ENCODE measurements around the gene GNA14. TPM values are rescaled to one million over a fixed set of nuclear protein-coding genes. Genes with fewer than 3 reads are reported as not detected.

GNA14 gene
- polyA plus RNA-seq, 3 donors: 0.83 to 3.9 (median 3.0) TPM

DNA sequence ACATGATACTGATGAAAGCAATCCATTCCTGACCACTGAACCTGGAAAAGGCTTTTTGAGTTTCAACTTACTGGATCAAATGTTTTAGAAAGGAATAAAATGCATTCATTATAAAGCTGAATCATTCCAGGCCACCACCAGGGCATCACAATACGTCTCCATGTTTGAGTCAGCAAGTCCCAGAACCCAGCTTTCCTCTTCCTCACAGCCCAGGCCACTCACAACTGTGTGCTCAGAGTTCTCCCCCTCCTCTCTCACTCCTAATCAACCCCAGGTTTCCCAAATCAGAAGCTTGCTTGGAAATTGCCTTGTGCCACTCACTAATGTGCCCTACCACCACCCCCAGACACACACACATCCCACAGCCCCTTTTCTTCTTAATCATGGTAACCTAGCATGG lies 91.7 kb downstream of the GNA14 start:
- H3K27ac ChIP-seq (ENCODE audit: low read depth, low read length): no peak overlapping the region
- WGBS, 3 donors: 51 to 100% (median 81%) methylated on average over 1 of the region's 1 CpG

DNA sequence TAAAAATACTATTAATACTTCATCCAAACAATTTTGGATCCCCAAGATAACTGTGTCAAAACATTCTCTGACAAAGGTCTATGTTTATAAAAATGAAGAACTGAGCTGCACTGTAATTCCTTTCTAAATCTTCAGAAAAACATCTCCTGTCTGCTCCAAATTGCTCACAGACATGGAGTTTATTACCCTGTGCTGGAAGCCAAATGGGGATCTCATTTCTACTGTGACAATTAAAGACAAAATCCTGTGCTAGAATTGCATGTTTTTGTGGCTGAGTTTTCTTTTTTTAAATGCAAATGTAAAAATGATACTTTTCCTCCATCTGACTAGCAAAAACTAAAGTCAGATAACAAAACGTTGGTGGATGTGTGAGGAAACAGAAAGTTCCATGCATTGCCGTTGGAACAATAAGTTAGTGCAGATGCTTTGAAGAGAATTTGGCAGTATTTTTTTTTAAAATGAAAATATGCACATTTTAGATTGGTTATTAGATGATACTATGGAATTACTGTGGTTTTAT lies 93.5 kb downstream of the GNA14 start:
- H3K27ac ChIP-seq (ENCODE audit: low read depth, low read length): no peak overlapping the region
- WGBS, 3 donors: 36 to 59% (median 46%) methylated on average over 2 of the region's 2 CpGs

DNA sequence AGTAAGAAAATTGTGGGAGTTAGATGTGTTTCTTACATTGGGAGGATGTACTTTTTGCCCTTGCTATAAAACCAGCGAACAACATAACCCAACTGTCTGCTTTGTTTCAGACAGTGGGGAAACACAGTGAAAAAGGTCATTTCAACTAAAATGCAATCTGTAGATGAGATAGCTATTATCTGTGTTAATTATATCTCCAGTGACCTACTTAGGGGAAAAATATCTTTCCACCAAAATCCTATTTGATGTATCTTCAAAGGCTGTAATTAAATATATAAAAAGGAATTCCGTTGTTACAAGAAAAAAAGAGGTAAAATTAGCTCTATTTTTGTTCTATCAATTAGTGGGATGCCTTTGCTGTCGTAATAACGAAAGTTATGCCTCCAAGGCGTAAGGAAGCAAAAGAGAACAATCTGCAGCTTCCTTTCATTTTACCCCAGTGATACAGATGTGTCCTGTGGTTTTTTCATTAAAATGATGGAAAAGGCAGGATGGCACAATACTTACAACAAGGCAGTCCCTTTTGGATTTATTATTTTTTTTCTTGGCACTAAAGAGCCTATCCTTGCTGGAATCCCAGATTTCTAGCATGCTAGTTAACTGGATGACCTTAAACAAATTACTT lies 100.9 kb downstream of the GNA14 start:
- 74 to 87% (median 79%) methylated on average over 5 of the region's 5 CpGs for WGBS, 3 donors
- H3K27ac ChIP-seq (ENCODE audit: low read depth, low read length): no peak overlapping the region

DNA sequence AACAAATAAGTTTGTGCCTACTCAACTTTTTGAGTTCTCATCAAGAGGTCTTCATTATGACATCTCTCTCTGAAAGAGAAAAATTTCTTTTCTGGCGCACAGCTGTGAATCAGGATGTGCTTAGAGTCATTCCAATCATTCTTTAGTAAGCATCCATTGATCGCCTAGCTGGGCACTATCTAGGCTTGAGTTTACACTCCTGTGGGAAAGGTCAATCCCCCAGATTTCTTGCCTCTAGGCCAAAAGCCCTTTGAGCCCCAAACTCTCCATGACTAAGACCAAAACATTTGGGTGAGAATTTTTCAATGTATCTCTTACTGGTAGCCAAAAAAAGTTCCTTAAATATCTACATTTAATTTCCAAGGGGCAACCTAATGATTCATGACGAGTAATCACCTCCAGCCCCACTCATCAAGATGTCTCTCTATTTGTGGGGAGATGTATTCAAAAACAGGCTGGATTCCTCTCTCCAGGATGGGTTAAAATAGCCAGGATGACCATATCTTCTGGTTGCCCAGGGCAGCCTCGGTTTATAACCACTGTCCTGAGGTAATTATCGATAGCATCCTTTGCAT lies 101.7 kb downstream of the GNA14 start:
- WGBS, 3 donors: 85 to 91% (median 86%) methylated on average over 5 of the region's 5 CpGs
- H3K27ac ChIP-seq (ENCODE audit: low read depth, low read length): no peak overlapping the region

DNA sequence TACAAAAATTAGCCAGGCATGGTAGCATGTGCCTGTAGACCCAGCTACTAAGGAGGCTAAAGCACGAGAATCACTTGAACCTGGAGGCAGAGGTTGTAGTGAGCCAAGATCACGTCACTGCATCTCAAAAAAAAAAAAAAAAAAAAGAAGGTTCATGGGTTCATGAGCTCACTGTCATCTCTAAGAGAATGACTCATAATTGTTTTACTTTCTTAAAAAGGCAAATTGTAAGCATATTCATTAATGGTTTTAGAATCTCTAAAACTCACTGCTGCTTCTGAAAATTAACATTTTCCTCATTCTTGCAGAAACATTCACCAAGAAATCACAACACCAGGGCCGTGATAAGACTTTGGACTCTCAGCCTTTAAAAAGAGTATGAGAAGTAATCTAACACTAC lies 103.6 kb downstream of the GNA14 start:
- WGBS, 3 donors: 68 to 79% (median 76%) methylated on average over 3 of the region's 3 CpGs

DNA sequence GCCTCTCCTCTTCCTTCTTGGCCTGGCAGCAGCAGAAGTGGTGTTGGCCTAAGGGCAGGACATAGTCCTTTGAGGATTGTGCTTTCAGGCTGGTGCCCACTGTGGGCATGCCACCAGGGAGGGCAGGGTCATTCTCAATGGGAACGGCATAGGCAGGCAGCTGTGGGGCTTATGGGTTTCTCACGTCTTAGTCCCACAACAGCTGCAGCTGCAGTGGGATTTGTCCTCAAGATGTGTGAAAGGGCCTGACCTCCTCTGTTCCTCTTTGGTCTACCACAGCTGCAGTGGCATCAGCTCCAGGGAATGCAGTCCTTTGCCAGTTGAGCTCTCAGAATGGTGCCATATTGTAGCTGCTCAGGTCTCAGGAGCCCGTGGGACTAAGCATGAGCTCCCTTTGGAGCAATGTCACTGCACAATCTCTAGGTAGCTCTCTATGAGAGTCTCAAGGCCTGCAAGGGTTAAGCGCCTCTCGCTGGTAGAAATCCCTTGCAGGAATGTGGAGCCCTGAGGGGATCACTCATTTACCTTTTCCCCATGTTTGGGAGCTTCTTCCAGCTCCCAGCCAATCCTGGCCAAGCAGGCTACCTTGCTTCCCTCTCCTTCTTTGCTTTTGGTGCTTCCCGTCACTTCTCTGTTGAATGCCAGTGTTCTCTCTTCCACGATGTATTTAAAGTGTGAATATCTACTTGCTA lies 104.8 kb downstream of the GNA14 start:
- H3K27ac ChIP-seq (ENCODE audit: low read depth, low read length): no peak overlapping the region
- 76 to 84% (median 82%) methylated on average over 7 of the region's 7 CpGs for WGBS, 3 donors

More for the DNA sequence above, 103.6 kb downstream of the GNA14 start:
- no peak overlapping the region for H3K27ac ChIP-seq (ENCODE audit: low read depth, low read length)

DNA sequence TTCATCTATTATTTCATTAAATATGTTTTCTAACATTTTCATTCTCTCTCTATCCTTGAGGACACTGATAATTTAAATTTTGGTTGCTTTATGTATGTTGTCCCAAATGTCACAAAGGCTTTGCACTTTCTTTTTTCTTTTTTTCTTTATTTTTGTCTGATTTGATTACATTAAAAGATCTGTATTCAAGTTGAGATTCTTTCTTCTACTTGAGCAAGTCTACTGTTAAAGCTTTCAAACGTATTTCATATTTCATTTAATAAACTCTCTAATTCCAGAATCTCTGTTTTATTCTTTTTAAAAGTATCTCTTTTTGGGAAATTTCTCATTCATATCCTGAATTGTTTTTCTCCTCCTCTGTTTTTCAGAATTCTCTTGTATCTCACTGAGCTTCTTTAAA lies 106.5 kb downstream of the GNA14 start:
- H3K27ac ChIP-seq (ENCODE audit: low read depth, low read length): no peak overlapping the region
- 45 to 89% (median 88%) methylated on average over 1 of the region's 1 CpG for WGBS, 3 donors

DNA sequence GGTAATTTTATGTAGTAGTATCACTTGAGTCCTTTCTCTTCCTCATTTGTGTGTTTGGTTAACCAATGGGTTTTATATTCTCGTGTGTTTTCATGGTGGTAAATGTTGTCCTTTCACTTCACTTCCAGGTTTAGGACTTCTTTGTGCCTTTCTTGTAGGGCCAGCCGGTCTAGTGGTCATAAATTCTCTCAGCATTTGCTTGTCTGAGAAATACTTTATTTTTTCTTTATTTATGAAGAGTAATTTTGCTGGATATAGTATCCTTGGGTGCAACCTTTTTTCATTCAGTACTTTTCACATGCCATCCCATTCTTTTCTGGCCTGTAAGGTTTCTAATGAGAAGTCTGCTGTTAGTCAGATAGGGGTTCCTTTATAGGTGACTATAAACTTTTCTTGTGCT lies 107.1 kb downstream of the GNA14 start:
- no peak overlapping the region for H3K27ac ChIP-seq (ENCODE audit: low read depth, low read length)
- 86 to 96% (median 91%) methylated on average over 2 of the region's 2 CpGs for WGBS, 3 donors

DNA sequence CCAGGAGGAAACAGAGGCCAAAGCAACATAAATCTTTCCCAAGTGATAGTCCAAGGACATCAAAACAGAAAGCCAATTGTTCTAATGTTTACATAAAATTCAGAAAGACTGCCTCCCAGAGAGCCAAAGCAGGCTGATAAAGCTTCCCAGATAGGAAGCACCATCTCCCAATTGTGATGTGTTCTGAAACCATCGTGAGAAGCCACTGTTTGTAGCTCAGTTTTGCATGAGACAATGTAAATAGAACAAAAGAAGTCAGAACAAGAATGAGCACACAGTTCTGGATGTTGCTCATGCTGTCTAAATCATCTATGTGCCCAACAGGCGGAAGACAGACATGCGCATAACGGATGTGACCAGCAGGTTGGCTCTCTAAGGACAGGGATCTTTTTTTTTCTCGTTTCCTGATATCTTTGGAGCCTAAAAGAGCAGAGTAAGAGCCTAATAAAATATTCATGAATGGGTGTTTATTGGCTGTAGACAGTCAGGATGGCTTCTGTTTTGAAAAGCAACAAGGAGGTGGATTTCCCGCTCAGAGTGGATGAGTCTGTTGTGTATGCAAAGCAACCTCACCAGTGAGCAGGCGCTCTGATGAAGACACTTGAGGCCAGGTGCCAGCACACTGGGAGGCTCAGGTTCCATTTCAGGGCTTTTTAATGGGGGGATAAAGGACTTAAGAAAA lies 113.6 kb downstream of the GNA14 start:
- 77 to 83% (median 82%) methylated on average over 7 of the region's 7 CpGs for WGBS, 3 donors
- H3K27ac ChIP-seq (ENCODE audit: low read depth, low read length): no peak overlapping the region

DNA sequence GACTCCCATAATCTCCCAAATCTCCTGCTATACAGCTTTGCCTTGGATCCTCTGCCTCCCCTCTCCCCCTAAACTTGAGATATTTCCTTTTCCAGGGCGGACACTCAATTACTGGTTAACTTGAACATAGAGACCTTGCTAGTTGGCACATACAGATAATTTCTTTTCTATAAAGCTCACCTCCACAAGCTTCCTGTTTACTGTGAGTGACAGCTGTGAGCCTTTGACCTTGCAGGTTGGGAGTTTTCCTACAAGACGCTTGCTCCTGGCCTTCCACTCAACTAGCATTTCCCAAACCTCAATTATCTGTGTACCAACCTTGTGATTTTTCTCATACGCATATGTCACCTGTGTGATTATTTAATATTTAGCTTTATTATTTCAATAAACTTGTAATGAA lies 114.5 kb downstream of the GNA14 start:
- 47 to 89% (median 89%) methylated on average over 3 of the region's 3 CpGs for WGBS, 3 donors
- no peak overlapping the region for H3K27ac ChIP-seq (ENCODE audit: low read depth, low read length)

DNA sequence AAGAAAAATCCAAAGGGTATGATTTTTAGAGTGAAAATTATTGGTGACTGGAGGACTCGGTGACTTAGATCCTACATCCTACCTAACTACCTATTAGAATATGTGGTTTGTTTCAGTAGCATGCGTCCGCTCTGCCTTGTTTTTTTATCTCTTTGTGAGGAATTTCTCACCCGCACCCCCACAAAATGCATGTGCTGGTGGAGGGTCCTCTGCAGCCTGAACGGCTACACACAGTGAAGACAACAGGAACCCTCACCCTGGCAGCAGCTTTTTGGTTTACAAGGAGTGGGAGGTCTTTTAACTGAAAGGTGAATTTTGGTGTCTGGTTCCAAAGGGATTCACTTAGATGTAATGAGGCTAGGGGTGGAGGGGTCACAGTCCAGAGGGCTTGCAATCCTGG lies 115.5 kb downstream of the GNA14 start:
- 91 to 92% (median 92%) methylated on average over 5 of the region's 5 CpGs for WGBS, 3 donors
- no peak overlapping the region for H3K27ac ChIP-seq (ENCODE audit: low read depth, low read length)

DNA sequence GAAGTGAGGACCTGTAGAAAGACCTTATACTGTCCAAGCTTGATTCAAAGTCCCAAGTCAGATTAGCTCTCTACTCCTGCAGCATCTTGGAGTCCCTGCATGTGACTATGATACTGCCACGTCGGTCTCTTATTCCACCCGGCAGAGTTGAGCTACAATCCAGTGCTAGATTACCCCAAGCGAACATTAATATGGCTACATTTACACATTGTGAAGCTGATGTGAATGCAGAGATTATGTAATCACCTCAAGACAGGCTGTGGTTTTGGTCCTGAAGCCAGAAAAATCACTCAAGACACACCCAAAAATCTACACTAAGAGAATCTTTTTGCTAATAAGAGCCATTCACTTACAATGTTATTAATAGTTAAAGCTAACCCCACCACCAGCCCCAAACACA lies 116.7 kb downstream of the GNA14 start:
- 60 to 98% (median 85%) methylated on average over 4 of the region's 4 CpGs for WGBS, 3 donors
- no peak overlapping the region for H3K27ac ChIP-seq (ENCODE audit: low read depth, low read length)

DNA sequence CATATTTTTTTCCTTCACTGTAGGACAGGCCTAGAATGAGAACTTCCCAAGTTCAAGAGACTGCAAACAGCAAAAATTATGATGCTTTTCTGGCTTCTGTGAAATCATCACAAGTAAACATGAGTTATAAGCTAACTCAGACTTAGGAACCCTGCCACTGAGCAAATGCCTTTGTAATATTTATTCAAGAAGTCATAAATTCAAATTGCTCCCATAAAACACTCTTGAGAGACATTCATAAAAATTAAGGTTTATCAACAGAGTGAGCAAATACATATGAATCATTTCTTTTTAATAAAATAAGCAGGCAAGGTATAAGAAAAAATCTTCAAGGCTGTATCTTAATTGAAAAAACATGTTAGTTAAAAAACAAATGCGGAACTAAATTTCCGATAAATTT lies 124.2 kb downstream of the GNA14 start:
- no peak overlapping the region for H3K27ac ChIP-seq (ENCODE audit: low read depth, low read length)
- WGBS, 3 donors: 63 to 76% (median 66%) methylated on average over 2 of the region's 2 CpGs

DNA sequence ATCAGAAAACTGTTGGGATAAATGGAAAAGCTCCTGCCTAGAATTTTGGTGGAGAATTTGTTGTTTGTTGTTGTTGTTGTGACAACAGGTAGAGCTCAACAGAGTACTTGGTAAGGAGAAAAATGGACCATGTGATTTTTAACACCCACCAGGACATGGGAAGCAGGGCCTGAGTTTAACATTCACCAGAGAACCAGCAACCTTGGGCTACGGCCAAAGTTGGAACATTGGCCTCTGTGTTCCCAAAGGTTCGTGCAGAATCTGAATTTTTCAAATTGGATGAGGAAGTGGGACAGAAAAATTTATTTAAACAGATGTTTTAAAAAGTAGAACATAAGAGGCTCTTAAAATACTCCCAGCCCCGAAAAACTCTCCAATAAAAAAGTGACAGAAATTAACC lies 127.0 kb downstream of the GNA14 start:
- H3K27ac ChIP-seq (ENCODE audit: low read depth, low read length): no peak overlapping the region
- 40 to 64% (median 52%) methylated on average over 3 of the region's 3 CpGs for WGBS, 3 donors

DNA sequence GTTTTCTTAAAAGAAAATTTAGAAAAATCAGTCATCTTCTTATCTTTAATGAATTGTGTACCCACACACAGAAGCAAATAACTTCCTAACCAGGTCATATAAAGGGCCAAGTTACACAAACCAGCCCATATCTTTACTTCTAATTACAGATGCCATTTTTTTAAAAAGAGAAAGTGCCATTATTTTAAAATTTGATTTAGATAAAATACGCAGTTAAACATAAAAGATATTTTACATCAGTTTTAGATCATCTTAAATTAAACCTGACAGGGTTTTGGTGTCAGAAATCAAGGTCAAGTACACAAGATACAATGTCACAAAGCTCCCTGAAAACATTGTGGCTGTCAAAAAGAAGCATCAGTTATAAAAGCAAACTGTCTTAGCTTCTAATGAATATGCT lies 129.4 kb downstream of the GNA14 start:
- 30 to 91% (median 79%) methylated on average over 1 of the region's 1 CpG for WGBS, 3 donors
- H3K27ac ChIP-seq (ENCODE audit: low read depth, low read length): no peak overlapping the region

DNA sequence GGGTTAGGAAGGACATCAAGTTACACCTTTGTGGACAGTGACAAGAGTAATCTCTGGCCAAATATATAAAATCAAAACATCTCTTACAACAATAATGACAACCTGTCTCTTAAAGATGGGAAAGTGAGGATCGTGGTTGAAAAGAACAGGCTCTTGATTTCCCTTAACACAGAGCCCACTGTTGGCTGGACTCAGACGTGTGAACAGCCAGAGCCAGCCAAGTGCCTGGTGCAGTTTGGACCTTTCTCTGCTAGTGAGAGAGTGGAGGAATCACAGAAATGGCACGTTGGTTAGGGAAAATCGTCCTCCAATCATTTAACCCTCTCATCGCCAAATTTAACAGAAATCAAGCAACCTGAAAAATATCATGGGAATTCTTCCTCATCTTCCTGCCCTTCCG lies 131.3 kb downstream of the GNA14 start:
- H3K27ac ChIP-seq (ENCODE audit: low read depth, low read length): no peak overlapping the region
- 62 to 72% (median 68%) methylated on average over 6 of the region's 6 CpGs for WGBS, 3 donors

DNA sequence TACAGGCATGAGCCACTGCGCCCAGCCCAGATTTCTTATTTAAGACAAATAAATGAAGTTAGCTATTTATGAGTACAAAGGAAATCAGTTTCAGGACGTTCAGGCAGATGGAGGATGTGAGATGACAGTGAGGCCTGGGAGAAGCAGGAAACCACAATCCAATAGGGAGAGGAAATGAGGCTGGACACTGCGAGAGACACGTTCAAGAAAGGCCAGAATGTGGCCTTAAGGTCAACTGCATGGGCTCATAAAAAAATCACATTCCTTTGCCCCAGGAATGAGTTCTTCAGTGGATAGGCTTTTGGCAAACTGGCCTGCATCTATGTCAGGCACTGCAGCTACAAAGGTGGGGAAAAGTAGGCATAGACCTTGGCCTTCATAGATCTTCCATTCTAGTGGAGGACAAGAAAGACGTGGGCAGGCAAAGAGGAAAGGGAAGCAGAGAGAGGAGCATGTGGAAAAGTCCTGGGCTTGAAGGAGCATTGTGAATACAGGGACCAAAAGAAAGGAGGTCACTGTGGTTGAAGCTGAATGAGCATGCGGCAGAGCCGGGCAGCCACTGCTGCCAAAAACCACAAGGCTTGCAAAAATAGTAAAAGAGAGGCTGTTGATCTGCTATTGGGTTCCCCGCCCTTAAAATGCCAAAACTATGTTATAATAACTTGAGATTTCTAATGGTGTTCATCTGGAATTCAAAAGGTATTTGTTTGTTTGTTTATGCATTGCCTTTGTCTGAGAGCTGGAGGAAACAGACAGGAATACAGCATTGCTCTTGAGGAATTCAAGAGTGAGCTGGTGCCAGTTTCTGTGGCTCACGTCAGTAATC lies 133.0 kb downstream of the GNA14 start:
- 27 to 74% (median 35%) methylated on average over 9 of the region's 9 CpGs for WGBS, 3 donors
- peak overlapping the region; percentile 38 for H3K27ac ChIP-seq (ENCODE audit: low read depth, low read length)

DNA sequence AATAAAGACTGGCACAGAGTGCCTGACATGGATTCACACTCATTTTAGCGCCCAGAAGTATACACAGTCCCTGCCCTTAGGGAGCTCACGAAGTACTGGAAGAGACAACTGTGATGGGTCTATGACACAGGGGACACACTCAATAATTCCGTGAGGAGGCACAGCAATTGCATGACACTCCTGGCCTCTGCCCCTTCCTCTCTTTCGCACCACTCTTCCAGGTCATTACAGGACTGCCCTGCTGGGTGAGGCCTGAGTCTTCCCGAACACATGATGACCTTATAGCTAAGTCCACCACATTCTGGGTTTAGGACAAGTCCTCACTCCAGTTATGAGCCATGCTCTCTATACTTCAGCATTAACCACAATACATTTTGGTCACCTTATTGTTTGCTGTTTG lies 134.7 kb downstream of the GNA14 start:
- 84 to 93% (median 90%) methylated on average over 5 of the region's 5 CpGs for WGBS, 3 donors

More for the DNA sequence above, 134.7 kb downstream of the GNA14 start:
- H3K27ac ChIP-seq (ENCODE audit: low read depth, low read length): no peak overlapping the region
